CD14-positive monocyte (primary cell): Measurements from ENCODE around the gene SMYD3. TPM values are rescaled to one million over a fixed set of nuclear protein-coding genes. Genes with fewer than 3 reads are reported as not detected.

Source experiments
- DNase-seq, 3 donors: peaks; one replicate each; pipeline ENCODE4 v3.0.0-alpha.2; 2011 to 2022
- H2AFZ ChIP-seq: 2 replicates; pipeline ENCODE4 v1.6.0; 2012; ENCODE audit warnings: mild to moderate bottlenecking, low read depth, low read length, inconsistent platforms; ENCODE audit not compliant: insufficient read depth, poor library complexity, severe bottlenecking
- H3K27ac ChIP-seq, 2 donors: 1 replicate in 1 of 2; 2 replicates in 1 of 2; pipeline ENCODE4 v1.5.1; 2012 to 2013; ENCODE audit warnings: low read length in 2 of 2, control low read depth in 1 of 2, inconsistent platforms in 1 of 2, low read depth in 1 of 2, mild to moderate bottlenecking in 1 of 2
- H3K27me3 ChIP-seq, 2 donors: one replicate each; pipeline versions ENCODE4 v1.6.0 to v1.6.1; 2011 to 2013; ENCODE audit warnings: low read length in 2 of 2; ENCODE audit not compliant: control insufficient read depth in 2 of 2, insufficient read depth in 2 of 2
- H3K36me3 ChIP-seq, 2 donors: replicated peaks in 1 of 2; 1 replicate in 1 of 2; 2 replicates in 1 of 2; pipeline versions ENCODE4 v1.5.1 to v1.6.1; 2012 to 2013; ENCODE audit warnings: low read length in 2 of 2, control low read depth in 1 of 2, inconsistent platforms in 1 of 2, mild to moderate bottlenecking in 1 of 2; ENCODE audit not compliant: insufficient read depth in 2 of 2, control insufficient read depth in 1 of 2
- H3K4me1 ChIP-seq, 2 donors: 1 replicate in 1 of 2; 2 replicates in 1 of 2; pipeline versions ENCODE4 v1.5.1 to v1.6.1; 2012 to 2013; ENCODE audit warnings: low read length in 2 of 2, control low read depth in 1 of 2, inconsistent platforms in 1 of 2, mild to moderate bottlenecking in 1 of 2, moderate library complexity in 1 of 2; ENCODE audit not compliant: insufficient read depth in 2 of 2, control insufficient read depth in 1 of 2
- H3K4me2 ChIP-seq: replicated peaks from 2 replicates; pipeline ENCODE3; 2012; ENCODE audit warnings: low read length, moderate library complexity, mild to moderate bottlenecking; ENCODE audit not compliant: poor library complexity, severe bottlenecking; ENCODE audit errors: extremely low read depth
- H3K4me3 ChIP-seq, 3 experiments: fragments of 200-600 bp in 1 of 3; sonication (generic) in 1 of 3; replicated peaks in 1 of 3; 1 replicate in 2 of 3; 2 replicates in 1 of 3; pipeline ENCODE4 v1.5.1; 2011 to 2013; ENCODE audit warnings: low read length in 3 of 3, mild to moderate bottlenecking in 3 of 3, control low read depth in 2 of 3, low read depth in 2 of 3, inconsistent platforms in 1 of 3, moderate library complexity in 1 of 3
- H3K79me2 ChIP-seq: 2 replicates; pipeline ENCODE4 v1.6.0; 2012; ENCODE audit warnings: mild to moderate bottlenecking, control low read depth, inconsistent platforms, low read length, moderate library complexity; ENCODE audit not compliant: insufficient read depth
- H3K9ac ChIP-seq: 2 replicates; pipeline ENCODE4 v1.6.0; 2017; ENCODE audit warnings: low read length, mild to moderate bottlenecking; ENCODE audit not compliant: insufficient read depth, poor library complexity, severe bottlenecking
- H3K9me3 ChIP-seq, 2 donors: replicated peaks in 1 of 2; 1 replicate in 1 of 2; 2 replicates in 1 of 2; pipeline versions ENCODE4 v1.5.1 to v1.6.1; 2012 to 2013; ENCODE audit warnings: low read length in 2 of 2, control low read depth in 1 of 2; ENCODE audit not compliant: control insufficient read depth in 1 of 2, insufficient read depth in 1 of 2
- H4K20me1 ChIP-seq: 2 replicates; pipeline ENCODE4 v1.6.0; 2012; ENCODE audit warnings: mild to moderate bottlenecking, low read length, control low read depth, moderate library complexity; ENCODE audit not compliant: insufficient read depth
- H3K27ac Mint-ChIP-seq, 7 donors: one replicate each; pipeline ENCODE4 v1.8.0; 2020; ENCODE audit warnings: mild to moderate bottlenecking in 7 of 7, mixed read lengths in 7 of 7, moderate library complexity in 6 of 7, inconsistent platforms in 2 of 7
- H3K27me3 Mint-ChIP-seq, 3 donors: one replicate each; pipeline ENCODE4 v1.8.0; 2021 to 2022; ENCODE audit warnings: low read depth in 3 of 3, mild to moderate bottlenecking in 3 of 3, mixed read lengths in 3 of 3, moderate library complexity in 3 of 3, inconsistent platforms in 1 of 3
- H3K36me3 Mint-ChIP-seq, 2 donors: one replicate each; pipeline ENCODE4 v1.8.0; 2020; ENCODE audit warnings: mixed read lengths in 2 of 2, inconsistent platforms in 1 of 2, mild to moderate bottlenecking in 1 of 2
- H3K4me1 Mint-ChIP-seq: one replicate; pipeline ENCODE4 v1.8.0; 2020; ENCODE audit warnings: mild to moderate bottlenecking, mixed read lengths
- H3K4me3 Mint-ChIP-seq, 2 donors: one replicate each; pipeline ENCODE4 v1.8.0; 2020; ENCODE audit warnings: mild to moderate bottlenecking in 2 of 2, mixed read lengths in 2 of 2, moderate library complexity in 1 of 2
- H3K9me3 Mint-ChIP-seq, 7 donors: one replicate each; pipeline ENCODE4 v1.8.0; 2020 to 2022; ENCODE audit warnings: mixed read lengths in 7 of 7, mild to moderate bottlenecking in 6 of 7, moderate library complexity in 6 of 7, inconsistent platforms in 2 of 7
- WGBS: methylation state at CpG from one replicate; pipeline ENCODE4 v1.1.5; 2013; ENCODE audit warnings: missing lambda C conversion rate; ENCODE audit not compliant: insufficient coverage; 5-methylcytosine and 5-hydroxymethylcytosine counted together
- intact Hi-C, 2 donors: fragments of 100-400 bp; cut with micrococcal nuclease; formaldehyde crosslinking; loops; one replicate each; pipeline versions ENCODE4 v1.15.0 to v1.15.1; 2023
- polyA plus RNA-seq, 3 donors: library from polyadenylated mRNA; depleted of rRNA in 1 of 3; unstranded in 2 of 3; stranded (reverse) in 1 of 3; fragments of 300-500 nt in 2 of 3; fragments of >200 nt in 1 of 3; fragmentation: Illumina TruSeq in 2 of 3; gene quantifications; 1 replicate in 2 of 3; 2 replicates in 1 of 3; pipeline ENCODE4 v1.2.3, GENCODE V29; 2012 to 2021
- TF ChIP-seq, protein P1 (sequence below): fragments of 200-600 bp; IDR thresholded peaks from one replicate; pipeline ENCODE4 v1.8.0; 2022; ENCODE audit warnings: antibody characterized with exemption, mild to moderate bottlenecking

Gene SMYD3
- polyA plus RNA-seq, 3 donors, result 2.7 to 8.4 (median 4.0) TPM

DNA sequence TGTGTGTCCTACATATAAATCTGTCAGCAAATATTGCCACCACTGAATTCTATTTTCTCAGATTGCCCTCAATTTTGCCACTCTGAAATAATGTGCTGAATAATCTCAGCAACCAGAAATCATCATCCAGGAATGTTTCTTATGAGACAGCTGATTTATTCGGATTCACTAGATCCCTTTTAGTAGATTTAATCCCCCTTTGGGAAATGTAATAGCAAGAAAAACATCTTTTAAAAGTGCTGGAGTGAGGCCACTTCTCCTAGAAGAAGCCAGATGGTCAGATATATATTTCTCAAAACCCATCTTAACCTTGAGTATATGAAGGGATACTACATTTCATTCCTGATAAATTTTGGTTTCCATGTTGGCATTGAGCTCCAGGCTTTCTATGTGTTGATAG, 327.7 kb downstream of the SMYD3 start:
- Histone ChIP-seq H3K79me2 (no peaks in the 10 kb centered on the region), H2AFZ (no peak overlapping the region), H4K20me1 (no peaks in the 10 kb centered on the region), H3K9ac (no peak overlapping the region), H3K4me1 (peaks cover 26 to 29% of the 10 kb centered on the region in 2 donors), H3K4me2 (no peak overlapping the region), H3K27me3 (no peaks in the 10 kb centered on the region), H3K4me3 (no peak overlapping the region), H3K36me3 (no peaks in the 10 kb centered on the region), H3K9me3 (no peaks in the 10 kb centered on the region), H3K27ac (peak overlapping the region in 1 of 2 donors; percentile 17)
- Mint-ChIP-seq H3K36me3 (peaks cover 0 to 7% of the 10 kb centered on the region in 2 donors), H3K27ac (no peak overlapping the region), H3K4me3 (no peak overlapping the region), H3K4me1 (peaks cover 31% of the 10 kb centered on the region), H3K9me3 (no peaks in the 10 kb centered on the region), H3K27me3 (no peaks in the 10 kb centered on the region)
- intact Hi-C loops, result no loop called here
- no peak for DNase-seq
- TF ChIP-seq, protein P1, sequence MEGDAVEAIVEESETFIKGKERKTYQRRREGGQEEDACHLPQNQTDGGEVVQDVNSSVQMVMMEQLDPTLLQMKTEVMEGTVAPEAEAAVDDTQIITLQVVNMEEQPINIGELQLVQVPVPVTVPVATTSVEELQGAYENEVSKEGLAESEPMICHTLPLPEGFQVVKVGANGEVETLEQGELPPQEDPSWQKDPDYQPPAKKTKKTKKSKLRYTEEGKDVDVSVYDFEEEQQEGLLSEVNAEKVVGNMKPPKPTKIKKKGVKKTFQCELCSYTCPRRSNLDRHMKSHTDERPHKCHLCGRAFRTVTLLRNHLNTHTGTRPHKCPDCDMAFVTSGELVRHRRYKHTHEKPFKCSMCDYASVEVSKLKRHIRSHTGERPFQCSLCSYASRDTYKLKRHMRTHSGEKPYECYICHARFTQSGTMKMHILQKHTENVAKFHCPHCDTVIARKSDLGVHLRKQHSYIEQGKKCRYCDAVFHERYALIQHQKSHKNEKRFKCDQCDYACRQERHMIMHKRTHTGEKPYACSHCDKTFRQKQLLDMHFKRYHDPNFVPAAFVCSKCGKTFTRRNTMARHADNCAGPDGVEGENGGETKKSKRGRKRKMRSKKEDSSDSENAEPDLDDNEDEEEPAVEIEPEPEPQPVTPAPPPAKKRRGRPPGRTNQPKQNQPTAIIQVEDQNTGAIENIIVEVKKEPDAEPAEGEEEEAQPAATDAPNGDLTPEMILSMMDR, result no peak
- WGBS, result no CpG with 5 or more reads among the region's 1 CpG

- no peaks in the 10 kb centered on the region for H3K27me3 ChIP-seq
- TF ChIP-seq, protein P1, result no peak
- no peak for DNase-seq
- no peak overlapping the region for H3K4me2 ChIP-seq
- peaks cover 26 to 29% of the 10 kb centered on the region in 2 donors for H3K4me1 ChIP-seq
- H3K4me3 Mint-ChIP-seq, result peak overlapping the region in 1 of 2 donors; percentile 20
- H3K36me3 ChIP-seq, result no peaks in the 10 kb centered on the region
- H2AFZ ChIP-seq, result peak overlapping the region; percentile 53
- peak overlapping the region in 4 of 7 donors; percentile 15 to 43 (median 28) for H3K27ac Mint-ChIP-seq
- peak overlapping the region in 1 of 2 donors; percentile 17 for H3K27ac ChIP-seq
- H3K27me3 Mint-ChIP-seq, result no peaks in the 10 kb centered on the region
- H3K9me3 Mint-ChIP-seq, result no peaks in the 10 kb centered on the region
- H3K9me3 ChIP-seq, result no peaks in the 10 kb centered on the region
- H3K4me3 ChIP-seq, result peak overlapping the region in 1 of 3 experiments; percentile 18
- 58% methylated on average over 2 of the region's 6 CpGs for WGBS
- no peak overlapping the region for H3K9ac ChIP-seq
- peaks cover 0 to 7% of the 10 kb centered on the region in 2 donors for H3K36me3 Mint-ChIP-seq
- no peaks in the 10 kb centered on the region for H3K79me2 ChIP-seq
- intact Hi-C loops, result no loop called here
- H3K4me1 Mint-ChIP-seq, result peaks cover 31% of the 10 kb centered on the region
- no peaks in the 10 kb centered on the region for H4K20me1 ChIP-seq
Observed at GRCh38 chr1:246178717-246179311, 328.3 kb downstream of the SMYD3 start.
